ENCODE measurements around the gene OR52J3.

Gene OR52J3

DNA sequence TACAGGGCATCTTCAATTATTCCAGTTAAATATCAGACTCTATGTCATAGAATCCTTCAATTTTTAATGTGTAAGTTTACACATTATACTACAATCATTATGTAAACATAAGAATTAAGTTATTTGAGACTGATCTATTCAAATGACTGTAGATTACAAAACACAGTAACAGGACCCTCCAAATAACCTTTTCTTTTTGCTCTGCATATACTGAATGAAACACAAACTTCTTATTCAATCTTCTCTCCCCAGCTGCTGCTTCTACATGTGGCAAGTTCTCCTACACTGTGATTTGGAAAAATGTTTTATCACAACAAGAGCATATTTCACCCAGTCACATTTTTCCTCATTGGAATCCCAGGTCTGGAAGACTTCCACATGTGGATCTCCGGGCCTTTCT lies at the start of gene OR52J3:
Gene OR52J3 (plus strand): TSS at position 301 of the 400 bp plus-strand sequence. CDS start 0 bp downstream, at position 301.
- no peak within 1 kb of the TSS for H3K27ac ChIP-seq
- no peak within 1 kb of the TSS for H3K4me3 ChIP-seq
- DNase-seq (ENCODE audit: low spot score): no peak
- no peak for TF ChIP-seq CTCF (IDR thresholded peaks at IDR 0.05)

DNA sequence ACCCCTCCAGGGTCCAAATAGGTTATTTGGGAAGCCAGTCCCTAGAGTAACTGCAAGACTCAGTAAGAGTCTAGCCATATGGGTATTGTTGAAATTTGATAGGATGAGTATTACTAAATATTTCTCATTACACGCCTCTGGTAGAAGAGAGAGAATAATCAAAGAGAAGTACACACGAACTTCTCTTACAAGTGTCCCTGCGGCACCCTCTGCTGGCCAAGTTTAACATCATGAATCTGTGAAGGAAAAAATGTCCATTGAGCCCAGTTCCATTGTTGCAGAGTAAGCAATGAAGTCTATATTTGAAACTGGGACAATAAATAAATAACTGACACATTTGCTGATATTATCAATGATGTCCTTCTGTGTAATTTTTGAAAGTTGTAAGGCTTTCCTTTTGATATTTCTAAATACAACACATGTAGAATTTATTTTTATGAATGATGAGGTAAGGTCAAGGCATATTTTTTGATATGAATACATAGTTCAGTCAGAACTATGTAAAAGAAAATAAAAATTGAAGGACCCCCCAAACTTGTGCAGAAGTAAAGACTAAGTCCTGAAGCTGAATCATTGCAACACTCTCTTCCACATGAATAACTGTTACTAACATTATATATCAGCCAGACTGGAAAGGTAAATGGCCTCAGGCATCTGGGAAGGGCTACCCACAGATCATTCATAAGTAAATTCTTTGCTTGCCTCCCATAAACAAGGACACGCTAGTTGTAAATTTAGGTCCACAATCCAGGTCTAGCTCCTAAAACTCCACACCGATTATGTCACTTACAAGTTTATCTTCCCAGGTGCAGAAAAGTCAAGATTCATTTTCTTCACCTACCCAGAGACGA lies 41.7 kb upstream of the OR52J3 start:
- no peak overlapping the region for H3K27ac ChIP-seq
- H3K4me3 ChIP-seq: no peak overlapping the region
- DNase-seq (ENCODE audit: low spot score): no peak
- TF ChIP-seq CTCF (IDR thresholded peaks at IDR 0.05): peak; percentile 20

DNA sequence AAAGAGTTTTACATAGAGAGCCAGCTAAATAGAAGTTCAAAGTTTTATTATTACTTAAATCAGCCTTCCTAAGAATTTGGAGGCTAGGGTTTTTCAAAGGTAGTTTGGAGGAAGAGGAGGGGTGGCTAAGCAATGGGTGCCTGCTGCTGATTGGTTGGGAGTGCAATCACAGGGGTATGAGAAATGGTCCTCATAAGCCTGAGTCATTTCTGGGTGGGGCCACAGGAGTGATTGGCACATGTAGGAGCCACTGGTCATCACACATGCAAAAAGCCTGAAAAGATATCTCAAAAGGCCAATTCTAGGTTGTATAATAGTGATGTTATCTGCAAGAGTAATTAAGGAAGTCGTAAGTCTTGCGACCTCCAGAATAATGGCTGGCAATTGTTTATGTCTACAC lies 38.8 kb upstream of the OR52J3 start:
- no peak overlapping the region for H3K4me3 ChIP-seq
- no peak for DNase-seq (ENCODE audit: low spot score)
- no peak overlapping the region for H3K27ac ChIP-seq
- no peak for TF ChIP-seq CTCF (IDR thresholded peaks at IDR 0.05)

GRCh38 chr11:5011254-5011653 lies 35.1 kb upstream of the OR52J3 start:
- TF ChIP-seq CTCF (IDR thresholded peaks at IDR 0.05): no peak
- no peak for DNase-seq (ENCODE audit: low spot score)
- Histone ChIP-seq H3K4me3 (no peak overlapping the region), H3K27ac (no peak overlapping the region)

- Histone ChIP-seq H3K27ac (no peak overlapping the region), H3K4me3 (no peak overlapping the region)
- no peak for DNase-seq (ENCODE audit: low spot score)
- TF ChIP-seq CTCF (IDR thresholded peaks at IDR 0.05): no peak
Observed at GRCh38 chr11:5013012-5013411, 33.3 kb upstream of the OR52J3 start.

- Histone ChIP-seq H3K27ac (no peak overlapping the region), H3K4me3 (no peak overlapping the region)
- DNase-seq (ENCODE audit: low spot score): no peak
- TF ChIP-seq CTCF (IDR thresholded peaks at IDR 0.05): no peak
Observed at GRCh38 chr11:5021996-5022395, 24.3 kb upstream of the OR52J3 start.

DNA sequence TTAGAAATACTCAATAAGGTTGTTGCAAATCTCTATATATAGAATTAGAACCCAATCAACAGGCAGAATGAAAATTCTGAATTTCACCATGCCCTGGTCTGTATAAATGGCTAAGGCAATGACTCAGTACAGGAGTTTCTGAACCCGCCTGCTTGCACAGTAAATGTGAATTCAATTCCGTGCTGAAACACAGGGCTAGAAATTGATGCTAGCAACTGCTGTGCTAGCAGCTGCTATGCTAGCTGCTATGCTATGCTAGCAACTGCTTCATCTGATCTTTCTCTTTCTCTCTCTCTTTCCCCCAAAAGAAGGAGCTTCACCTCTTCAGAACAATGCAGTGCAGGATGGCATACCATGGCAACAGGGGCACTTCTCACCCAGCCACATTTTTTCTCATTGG lies 9.7 kb upstream of the OR52J3 start:
- H3K27ac ChIP-seq: no peak overlapping the region
- H3K4me3 ChIP-seq: no peak overlapping the region
- TF ChIP-seq CTCF (IDR thresholded peaks at IDR 0.05): no peak
- no peak for DNase-seq (ENCODE audit: low spot score)
